ENCODE data around the gene OR52E1.

- TF ChIP-seq CTCF (IDR thresholded peaks at IDR 0.05; ENCODE audit: borderline replicate concordance, extremely low read depth, low read length, poor library complexity, severe bottlenecking) (no peak), EZH2 (IDR thresholded peaks at IDR 0.05; ENCODE audit: borderline replicate concordance, low read depth, low read length, severe bottlenecking) (no peak)
These were observed 27.3 kb upstream of the OR52E1 start for GRCh38 chr11:5042091-5042490.

Measured in DND-41 (cell line).